Tibial nerve (tissue), 4 donors: ENCODE measurements around the gene ACOT13. TPM values are rescaled to one million over a fixed set of nuclear protein-coding genes. Genes with fewer than 3 reads are reported as not detected.
"Not testable (repeated sequence)": the region's sequence is repeated elsewhere in the genome, so short reads cannot be mapped to it uniquely, and the experiment has no call there.

Experiments
- DNase-seq, 2 donors: peaks; one replicate each; pipeline ENCODE4 v3.0.0-alpha.2; 2019; ENCODE audit warnings: low spot score in 2 of 2
- H3K27ac ChIP-seq, 4 donors: fragments of 200-600 bp; sonication (generic) in 3 of 4; one replicate each; pipeline ENCODE4 v1.5.1; 2017 to 2019; ENCODE audit warnings: mild to moderate bottlenecking in 1 of 4
- H3K27me3 ChIP-seq, 2 donors: fragments of 200-600 bp; sonication (generic) in 1 of 2; one replicate each; pipeline versions ENCODE4 v1.5.1 to v1.6.0; 2017 to 2019
- H3K36me3 ChIP-seq, 3 donors: fragments of 200-600 bp; sonication (generic); one replicate each; pipeline ENCODE4 v1.5.1; 2018 to 2019
- H3K4me1 ChIP-seq, 4 donors: fragments of 200-600 bp; sonication (generic) in 3 of 4; one replicate each; pipeline ENCODE4 v1.5.1; 2017 to 2019
- H3K4me3 ChIP-seq, 4 donors: fragments of 200-600 bp; sonication (generic) in 3 of 4; one replicate each; pipeline ENCODE4 v1.5.1; 2017 to 2019; ENCODE audit warnings: mild to moderate bottlenecking in 1 of 4, moderate library complexity in 1 of 4
- H3K9me3 ChIP-seq, 4 donors: fragments of 200-600 bp; sonication (generic) in 3 of 4; one replicate each; pipeline ENCODE4 v1.5.1; 2017 to 2019
- EP300 ChIP-seq, 2 donors: sonication (generic); formaldehyde crosslinking; IDR thresholded peaks; one replicate each; pipeline ENCODE4 v1.6.1; 2017; ENCODE audit warnings: antibody characterized with exemption in 2 of 2, mild to moderate bottlenecking in 1 of 2
- POLR2A ChIP-seq, 2 donors: fragments of 450-650 bp; IDR thresholded peaks; one replicate each; pipeline ENCODE4 v1.6.1; 2017; ENCODE audit warnings: antibody characterized with exemption in 2 of 2, mild to moderate bottlenecking in 2 of 2, moderate library complexity in 2 of 2
- WGBS, 2 donors: methylation state at CpG; one replicate each; pipeline ENCODE4 v1.1.5; 2018; 5-methylcytosine and 5-hydroxymethylcytosine counted together
- total RNA-seq, 4 donors: library from RNA; depleted of rRNA; stranded (reverse); fragments of >200 nt; gene quantifications; one replicate each; pipeline ENCODE4 v1.1.0, GENCODE V29; 2016
- TF ChIP-seq, protein P1 (sequence below), 5 experiments: fragments of 200-600 bp in 3 of 5; fragments of 450-650 bp in 2 of 5; sonication (generic) in 3 of 5; IDR thresholded peaks; one replicate each; pipeline ENCODE4 v1.5.1; 2016 to 2019; ENCODE audit warnings: antibody characterized with exemption in 5 of 5, mild to moderate bottlenecking in 3 of 5, moderate library complexity in 2 of 5

The ACOT13 gene
- total RNA-seq, 4 donors from 2014 or later = 3.3 to 10.2 (median 7.5) TPM

GRCh38 chr6:24743265-24743943, 76.5 kb downstream of the ACOT13 start:
- H3K4me1 ChIP-seq = no peaks in the 10 kb centered on the region
- no peak for DNase-seq
- H3K36me3 ChIP-seq = no peaks in the 10 kb centered on the region
- no peaks in the 10 kb centered on the region for H3K27me3 ChIP-seq
- no peak for TF ChIP-seq POLR2A (IDR thresholded peaks at IDR 0.05)
- TF ChIP-seq, protein P1, sequence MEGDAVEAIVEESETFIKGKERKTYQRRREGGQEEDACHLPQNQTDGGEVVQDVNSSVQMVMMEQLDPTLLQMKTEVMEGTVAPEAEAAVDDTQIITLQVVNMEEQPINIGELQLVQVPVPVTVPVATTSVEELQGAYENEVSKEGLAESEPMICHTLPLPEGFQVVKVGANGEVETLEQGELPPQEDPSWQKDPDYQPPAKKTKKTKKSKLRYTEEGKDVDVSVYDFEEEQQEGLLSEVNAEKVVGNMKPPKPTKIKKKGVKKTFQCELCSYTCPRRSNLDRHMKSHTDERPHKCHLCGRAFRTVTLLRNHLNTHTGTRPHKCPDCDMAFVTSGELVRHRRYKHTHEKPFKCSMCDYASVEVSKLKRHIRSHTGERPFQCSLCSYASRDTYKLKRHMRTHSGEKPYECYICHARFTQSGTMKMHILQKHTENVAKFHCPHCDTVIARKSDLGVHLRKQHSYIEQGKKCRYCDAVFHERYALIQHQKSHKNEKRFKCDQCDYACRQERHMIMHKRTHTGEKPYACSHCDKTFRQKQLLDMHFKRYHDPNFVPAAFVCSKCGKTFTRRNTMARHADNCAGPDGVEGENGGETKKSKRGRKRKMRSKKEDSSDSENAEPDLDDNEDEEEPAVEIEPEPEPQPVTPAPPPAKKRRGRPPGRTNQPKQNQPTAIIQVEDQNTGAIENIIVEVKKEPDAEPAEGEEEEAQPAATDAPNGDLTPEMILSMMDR (IDR thresholded peaks at IDR 0.05) = no peak
- TF ChIP-seq EP300 (IDR thresholded peaks at IDR 0.05) = peak in 1 of 2 donors; percentile 41
- WGBS, 2 donors = 59 to 65% methylated on average over 2 of the region's 2 CpGs
- H3K27ac ChIP-seq = peak overlapping the region in 2 of 4 donors; percentile 35 to 72
- H3K9me3 ChIP-seq = no peaks in the 10 kb centered on the region
- H3K4me3 ChIP-seq = no peak overlapping the region

- no peak for DNase-seq
- Histone ChIP-seq H3K27me3 (no peaks in the 10 kb centered on the region), H3K36me3 (no peaks in the 10 kb centered on the region), H3K4me1 (no peaks in the 10 kb centered on the region), H3K9me3 (no peaks in the 10 kb centered on the region), H3K27ac (peak overlapping the region in 2 of 4 donors; percentile 35 to 72), H3K4me3 (no peak overlapping the region)
- TF ChIP-seq EP300 (IDR thresholded peaks at IDR 0.05) = no peak
- TF ChIP-seq, protein P1 (IDR thresholded peaks at IDR 0.05) = no peak
- no peak for TF ChIP-seq POLR2A (IDR thresholded peaks at IDR 0.05)
- WGBS, 2 donors = 89 to 90% methylated on average over 3 of the region's 3 CpGs
Observed at GRCh38 chr6:24743944-24744335, 77.1 kb downstream of the ACOT13 start.

- 74 to 75% methylated on average over 5 of the region's 5 CpGs for WGBS, 2 donors
- no peaks in the 10 kb centered on the region for H3K36me3 ChIP-seq
- no peaks in the 10 kb centered on the region for H3K9me3 ChIP-seq
- no peak for DNase-seq
- TF ChIP-seq, protein P1 (IDR thresholded peaks at IDR 0.05) = no peak
- TF ChIP-seq EP300 (IDR thresholded peaks at IDR 0.05) = peak in 1 of 2 donors; percentile 30
- no peaks in the 10 kb centered on the region for H3K4me1 ChIP-seq
- H3K27ac ChIP-seq = peak overlapping the region in 1 of 4 donors; percentile 72
- no peak overlapping the region for H3K4me3 ChIP-seq
- H3K27me3 ChIP-seq = no peaks in the 10 kb centered on the region
Observed at GRCh38 chr6:24744911-24745310, 78.0 kb downstream of the ACOT13 start.

GRCh38 chr6:24749297-24749696, 82.4 kb downstream of the ACOT13 start:
- H3K36me3 ChIP-seq = no peaks in the 10 kb centered on the region
- H3K27ac ChIP-seq = peak overlapping the region in 1 of 4 donors; percentile 57
- no peaks in the 10 kb centered on the region for H3K9me3 ChIP-seq
- no peaks in the 10 kb centered on the region for H3K27me3 ChIP-seq
- H3K4me1 ChIP-seq = no peaks in the 10 kb centered on the region
- no peak for TF ChIP-seq POLR2A (IDR thresholded peaks at IDR 0.05)
- DNase-seq = no peak
- 75 to 80% methylated on average over 3 of the region's 3 CpGs for WGBS, 2 donors
- H3K4me3 ChIP-seq = no peak overlapping the region

GRCh38 chr6:24750878-24751277, 84.0 kb downstream of the ACOT13 start:
- H3K4me3 ChIP-seq, H3K27me3 ChIP-seq, H3K36me3 ChIP-seq, DNase-seq, H3K4me1 ChIP-seq, H3K27ac ChIP-seq, H3K9me3 ChIP-seq: not testable (repeated sequence)
- WGBS, 2 donors = 78 to 82% methylated on average over 3 of the region's 3 CpGs

GRCh38 chr6:24752503-24752902, 85.6 kb downstream of the ACOT13 start:
- WGBS, 2 donors = 63 to 64% methylated on average over 2 of the region's 2 CpGs
- Histone ChIP-seq H3K27ac (no peak overlapping the region), H3K4me1 (no peaks in the 10 kb centered on the region), H3K27me3 (no peaks in the 10 kb centered on the region), H3K36me3 (no peaks in the 10 kb centered on the region), H3K4me3 (no peak overlapping the region), H3K9me3 (no peaks in the 10 kb centered on the region)
- DNase-seq = no peak
- no peak for TF ChIP-seq POLR2A (IDR thresholded peaks at IDR 0.05)
- no peak for TF ChIP-seq EP300 (IDR thresholded peaks at IDR 0.05)
- TF ChIP-seq, protein P1 (IDR thresholded peaks at IDR 0.05) = no peak
